Measurements from ENCODE around the gene MAP1LC3B.
"Not testable (repeated sequence)": the region's sequence is repeated elsewhere in the genome, so short reads cannot be mapped to it uniquely, and the experiment has no call there.

The MAP1LC3B gene

GRCh38 chr16:87383505-87384161 lies 8.5 kb upstream of the MAP1LC3B start, which contains the start of gene FBXO31:
FBXO31 (minus strand) TSS chr16:87383776; CDS start chr16:87383744, 32 bp downstream.
- peak; percentile 99 for DNase-seq

- DNase-seq, result no peak
Observed at GRCh38 chr16:87384162-87384874, 7.8 kb upstream of the MAP1LC3B start.

- DNase-seq, result not testable (repeated sequence)
Observed at GRCh38 chr16:87384875-87385167, 7.3 kb upstream of the MAP1LC3B start.

GRCh38 chr16:87387942-87388817 lies 4.0 kb upstream of the MAP1LC3B start:
- peak; percentile 86 for DNase-seq

GRCh38 chr16:87388818-87389134 lies 3.4 kb upstream of the MAP1LC3B start:
- DNase-seq, result no peak

- DNase-seq, result no peak
Observed at GRCh38 chr16:87389245-87389644, 2.9 kb upstream of the MAP1LC3B start.

GRCh38 chr16:87389914-87390313 lies 2.2 kb upstream of the MAP1LC3B start:
- DNase-seq, result not testable (repeated sequence)

GRCh38 chr16:87390641-87391323 lies 1.4 kb upstream of the MAP1LC3B start:
- no peak for DNase-seq

GRCh38 chr16:87391324-87391949 lies 699 bp upstream of the MAP1LC3B start:
- no peak for DNase-seq

GRCh38 chr16:87392821-87393679 lies 914 bp downstream of the MAP1LC3B start:
- peak; percentile 75 for DNase-seq

- no peak for DNase-seq
Observed at GRCh38 chr16:87393680-87394055, 1.5 kb downstream of the MAP1LC3B start.

GRCh38 chr16:87395181-87395842 lies 3.2 kb downstream of the MAP1LC3B start:
- DNase-seq, result no peak

GRCh38 chr16:87404764-87405625 lies 12.9 kb downstream of the MAP1LC3B start:
- DNase-seq, result no peak

GRCh38 chr16:87406495-87407088 lies 14.5 kb downstream of the MAP1LC3B start:
- DNase-seq, result no peak

- DNase-seq, result no peak
Observed at GRCh38 chr16:87407511-87408112, 15.5 kb downstream of the MAP1LC3B start.

GRCh38 chr16:87409153-87409552 lies 17.0 kb downstream of the MAP1LC3B start:
- no peak for DNase-seq

- no peak for DNase-seq
Observed at GRCh38 chr16:87409781-87410180, 17.6 kb downstream of the MAP1LC3B start.

- DNase-seq, result no peak
Observed at GRCh38 chr16:87410530-87410929, 18.4 kb downstream of the MAP1LC3B start.

- DNase-seq, result no peak
Observed at GRCh38 chr16:87410968-87411367, 18.8 kb downstream of the MAP1LC3B start.

Data from activated CD8-positive, alpha-beta memory T cell treated with anti-CD3 and anti-CD28 coated beads for 24 hours (primary cell).